OCI-LY3 (cell line): ENCODE measurements around the gene RIN3.
A peak's percentile ranks its signal among the peaks of the same experiment; 100 is the strongest.

Experiments used
- H2AFZ ChIP-seq: fragments of 200-600, 300-600 bp; shearing (Covaris generic); 2 replicates; pipeline ENCODE4 v1.6.0; 2014; ENCODE audit warnings: antibody characterized with exemption, low read depth, low read length
- H3K27ac ChIP-seq: fragments of 200-600, 300-600 bp; sonication (generic); 2 replicates; pipeline ENCODE4 v1.5.1; 2014; ENCODE audit warnings: mild to moderate bottlenecking, low read length, moderate library complexity, mixed read lengths
- H3K27me3 ChIP-seq: fragments of 200-600, 300-600 bp; sonication (generic); 2 replicates; pipeline ENCODE4 v1.6.1; 2014; ENCODE audit warnings: low read depth, low read length, mixed read lengths
- H3K36me3 ChIP-seq: fragments of 200-600, 300-600 bp; sonication (generic); replicated peaks from 2 replicates; pipeline ENCODE3; 2014; ENCODE audit warnings: low read depth, low read length, mixed read lengths
- H3K4me1 ChIP-seq: fragments of 300-600, 200-600 bp; sonication (generic); 2 replicates; pipeline ENCODE4 v1.6.1; 2014; ENCODE audit warnings: low read length, mixed read lengths
- H3K4me2 ChIP-seq: fragments of 200-600, 300-600 bp; sonication (generic); 2 replicates; pipeline ENCODE4 v1.6.1; 2014; ENCODE audit warnings: low read length, mixed read lengths
- H3K4me3 ChIP-seq: fragments of 300-600, 200-600 bp; sonication (generic); 2 replicates; pipeline ENCODE4 v1.5.1; 2014; ENCODE audit warnings: antibody characterized with exemption, mild to moderate bottlenecking, low read length, moderate library complexity
- H3K79me2 ChIP-seq: fragments of 300-600, 200-600 bp; shearing (Covaris generic); 2 replicates; pipeline ENCODE4 v1.6.1; 2014; ENCODE audit warnings: mild to moderate bottlenecking, low read length, mixed read lengths
- H3K9ac ChIP-seq: fragments of 300-600, 200-600 bp; shearing (Covaris generic); 2 replicates; pipeline ENCODE4 v1.6.0; 2014; ENCODE audit warnings: mild to moderate bottlenecking, low read length, moderate library complexity
- H3K9me3 ChIP-seq: fragments of 200-600, 300-600 bp; shearing (Covaris generic); 2 replicates; pipeline ENCODE4 v1.6.1; 2014; ENCODE audit warnings: low read length, mixed read lengths; ENCODE audit not compliant: insufficient read depth
- H4K20me1 ChIP-seq: fragments of 200-600, 300-600 bp; sonication (generic); 2 replicates; pipeline ENCODE4 v1.6.1; 2016; ENCODE audit warnings: low read length, mixed read lengths; ENCODE audit not compliant: insufficient read depth
- CTCF ChIP-seq: fragments of 200-600, 300-600 bp; sonication (generic); IDR thresholded peaks from 2 replicates; pipeline ENCODE4 v1.5.1; 2014; ENCODE audit warnings: antibody characterized with exemption, low read length, low read depth
- EZH2phosphoT487 ChIP-seq: fragments of 200-600 bp; shearing (Covaris generic); IDR thresholded peaks from 2 replicates; pipeline ENCODE4 v1.6.1; 2018; ENCODE audit warnings: antibody characterized with exemption, mixed run types, low read depth

Gene RIN3

GRCh38 chr14:92584816-92585215, 71.2 kb downstream of the RIN3 start:
- Histone ChIP-seq H3K4me2 (no peak overlapping the region), H3K27ac (no peak overlapping the region), H4K20me1 (no peaks in the 10 kb centered on the region), H3K9me3 (no peaks in the 10 kb centered on the region), H3K79me2 (no peaks in the 10 kb centered on the region), H3K4me3 (no peak overlapping the region), H2AFZ (no peak overlapping the region), H3K9ac (no peak overlapping the region), H3K36me3 (peaks cover 15% of the 10 kb centered on the region), H3K27me3 (no peaks in the 10 kb centered on the region), H3K4me1 (peaks cover 47% of the 10 kb centered on the region)
- TF ChIP-seq CTCF (no peak), EZH2phosphoT487 (no peak)

- no peaks in the 10 kb centered on the region for H3K9me3 ChIP-seq
- H3K4me1 ChIP-seq: peaks cover 52% of the 10 kb centered on the region
- no peak overlapping the region for H3K4me2 ChIP-seq
- peaks cover 20% of the 10 kb centered on the region for H3K36me3 ChIP-seq
- H3K79me2 ChIP-seq: no peaks in the 10 kb centered on the region
- H3K27me3 ChIP-seq: no peaks in the 10 kb centered on the region
- no peak overlapping the region for H3K9ac ChIP-seq
- no peak for TF ChIP-seq EZH2phosphoT487
- TF ChIP-seq CTCF: no peak
- no peak overlapping the region for H2AFZ ChIP-seq
- no peak overlapping the region for H3K4me3 ChIP-seq
- H3K27ac ChIP-seq: no peak overlapping the region
- H4K20me1 ChIP-seq: no peaks in the 10 kb centered on the region
These were observed 72.7 kb downstream of the RIN3 start for GRCh38 chr14:92585981-92586937.

- Histone ChIP-seq H3K4me2 (no peak overlapping the region), H3K27ac (no peak overlapping the region), H3K4me3 (no peak overlapping the region), H3K9me3 (0 out of 2 replicates have a peak, but pooled peaks cover 3% of the 10 kb centered on the region), H3K36me3 (peaks cover 20% of the 10 kb centered on the region), H3K9ac (no peak overlapping the region), H2AFZ (no peak overlapping the region), H3K79me2 (no peaks in the 10 kb centered on the region), H3K27me3 (no peaks in the 10 kb centered on the region), H3K4me1 (peaks cover 49% of the 10 kb centered on the region), H4K20me1 (no peaks in the 10 kb centered on the region)
- TF ChIP-seq EZH2phosphoT487 (no peak), CTCF (peak; percentile 36)
These were observed 73.5 kb downstream of the RIN3 start for GRCh38 chr14:92586963-92587699.

GRCh38 chr14:92587700-92588085, 74.1 kb downstream of the RIN3 start:
- Histone ChIP-seq H3K4me1 (peaks cover 44% of the 10 kb centered on the region), H3K9ac (no peak overlapping the region), H3K27ac (no peak overlapping the region)

More at GRCh38 chr14:92587700-92588085, 74.1 kb downstream of the RIN3 start:
- H4K20me1 ChIP-seq: no peaks in the 10 kb centered on the region
- 0 out of 2 replicates have a peak, but pooled peaks cover 3% of the 10 kb centered on the region for H3K9me3 ChIP-seq
- H3K4me3 ChIP-seq: no peak overlapping the region
- peaks cover 18% of the 10 kb centered on the region for H3K36me3 ChIP-seq
- no peak overlapping the region for H3K4me2 ChIP-seq
- TF ChIP-seq CTCF (0 out of 2 replicates have a peak, but pooled peaks have one; percentile 12), EZH2phosphoT487 (no peak)
- H3K27me3 ChIP-seq: no peaks in the 10 kb centered on the region
- no peak overlapping the region for H2AFZ ChIP-seq
- H3K79me2 ChIP-seq: no peaks in the 10 kb centered on the region
